ENCODE data around the gene SGCD. TPM values are rescaled to one million over a fixed set of nuclear protein-coding genes. Genes with fewer than 3 reads are reported as not detected.

SGCD gene
- total and polyA plus RNA-seq, 4 donors, result 0.79 to 20.9 (median 6.0) TPM

DNA sequence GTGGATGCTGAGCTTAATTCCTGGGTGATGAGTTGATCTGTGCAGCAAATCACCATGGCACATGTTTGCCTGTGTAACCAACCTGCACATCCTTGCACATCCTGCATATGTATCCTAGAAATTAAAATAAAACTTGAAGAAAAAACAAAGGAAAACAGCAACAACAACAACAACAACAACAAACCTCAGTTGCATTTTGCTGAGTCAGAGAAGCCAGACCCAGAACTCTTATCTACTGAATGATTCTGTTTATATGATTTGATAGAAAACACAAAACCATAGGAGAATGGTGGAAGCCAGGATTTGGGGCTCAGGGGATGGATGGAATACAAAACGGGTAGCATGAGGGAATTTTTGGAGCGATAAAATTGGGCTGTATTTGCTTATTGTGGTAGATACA, 307.3 kb downstream of the SGCD start:
- Histone ChIP-seq H3K9ac (ENCODE audit: insufficient read depth in 1 of 2, low read length in 2 of 2) (no peak overlapping the region), H3K9me3 (ENCODE audit: control insufficient read depth in 4 of 4, insufficient read depth in 3 of 4, low read length in 3 of 4) (no peaks in the 10 kb centered on the region), H3K27ac (ENCODE audit: low read depth in 1 of 2, low read length in 1 of 2) (no peak overlapping the region), H3K36me3 (ENCODE audit: control insufficient read depth in 4 of 4, insufficient read depth in 4 of 4, low read length in 4 of 4) (peaks cover 0 to 2% (median 0%) of the 10 kb centered on the region in 4 donors), H3K4me3 (no peak overlapping the region), H3K4me1 (ENCODE audit: control insufficient read depth in 5 of 5, insufficient read depth in 5 of 5, low read length in 5 of 5) (peaks cover 0 to 10% (median 0%) of the 10 kb centered on the region in 5 donors), H3K27me3 (ENCODE audit: control insufficient read depth in 3 of 3, insufficient read depth in 3 of 3, low read length in 2 of 3) (no peaks in the 10 kb centered on the region)
- ATAC-seq (ENCODE audit: insufficient read depth, low FRiP score) (no peak), DNase-seq (no peak)
- TF ChIP-seq, protein P1, sequence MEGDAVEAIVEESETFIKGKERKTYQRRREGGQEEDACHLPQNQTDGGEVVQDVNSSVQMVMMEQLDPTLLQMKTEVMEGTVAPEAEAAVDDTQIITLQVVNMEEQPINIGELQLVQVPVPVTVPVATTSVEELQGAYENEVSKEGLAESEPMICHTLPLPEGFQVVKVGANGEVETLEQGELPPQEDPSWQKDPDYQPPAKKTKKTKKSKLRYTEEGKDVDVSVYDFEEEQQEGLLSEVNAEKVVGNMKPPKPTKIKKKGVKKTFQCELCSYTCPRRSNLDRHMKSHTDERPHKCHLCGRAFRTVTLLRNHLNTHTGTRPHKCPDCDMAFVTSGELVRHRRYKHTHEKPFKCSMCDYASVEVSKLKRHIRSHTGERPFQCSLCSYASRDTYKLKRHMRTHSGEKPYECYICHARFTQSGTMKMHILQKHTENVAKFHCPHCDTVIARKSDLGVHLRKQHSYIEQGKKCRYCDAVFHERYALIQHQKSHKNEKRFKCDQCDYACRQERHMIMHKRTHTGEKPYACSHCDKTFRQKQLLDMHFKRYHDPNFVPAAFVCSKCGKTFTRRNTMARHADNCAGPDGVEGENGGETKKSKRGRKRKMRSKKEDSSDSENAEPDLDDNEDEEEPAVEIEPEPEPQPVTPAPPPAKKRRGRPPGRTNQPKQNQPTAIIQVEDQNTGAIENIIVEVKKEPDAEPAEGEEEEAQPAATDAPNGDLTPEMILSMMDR (IDR thresholded peaks at IDR 0.05; ENCODE audit: control extremely low read depth, extremely low read depth), result no peak
- WGBS, 2 donors, result 90 to 93% methylated on average over 2 of the region's 2 CpGs

DNA sequence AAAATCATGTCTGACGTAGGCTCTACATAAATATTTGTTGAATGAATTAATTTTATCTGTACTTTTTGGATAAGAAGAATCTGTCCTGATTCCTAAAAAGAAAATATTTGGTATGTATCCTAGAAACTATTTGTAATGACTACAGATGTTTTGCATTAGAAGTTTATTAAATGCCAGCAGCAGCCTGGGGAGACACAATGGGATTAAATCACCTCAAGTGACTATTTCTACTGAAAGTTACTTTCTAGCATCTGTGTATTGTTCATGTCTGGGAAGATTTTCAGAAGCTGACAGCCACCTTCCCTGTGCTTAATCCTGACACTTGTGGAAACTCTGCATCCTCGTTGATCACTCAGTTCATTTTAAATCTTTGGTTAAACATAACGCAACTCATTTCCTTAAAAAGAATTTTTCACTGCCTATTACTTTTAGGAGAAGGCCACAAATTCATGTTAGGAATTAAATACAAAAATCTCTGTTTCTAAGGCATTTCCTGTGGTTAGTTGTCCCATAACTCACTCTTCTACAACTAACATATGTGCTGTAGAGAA, 313.8 kb downstream of the SGCD start:
- H3K36me3 ChIP-seq (ENCODE audit: control insufficient read depth in 4 of 4, insufficient read depth in 4 of 4, low read length in 4 of 4), result peaks cover 0 to 2% (median 0%) of the 10 kb centered on the region in 4 donors
- WGBS, 2 donors, result 47 to 56% methylated on average over 3 of the region's 3 CpGs
- TF ChIP-seq, protein P1 (IDR thresholded peaks at IDR 0.05; ENCODE audit: control extremely low read depth, extremely low read depth), result no peak
- peak in 2 of 3 donors; percentile 52 to 76 for DNase-seq
- no peak overlapping the region for H3K9ac ChIP-seq (ENCODE audit: insufficient read depth in 1 of 2, low read length in 2 of 2)
- H3K27me3 ChIP-seq (ENCODE audit: control insufficient read depth in 3 of 3, insufficient read depth in 3 of 3, low read length in 2 of 3), result no peaks in the 10 kb centered on the region
- H3K27ac ChIP-seq (ENCODE audit: low read depth in 1 of 2, low read length in 1 of 2), result no peak overlapping the region
- ATAC-seq (ENCODE audit: insufficient read depth, low FRiP score), result no peak
- no peak overlapping the region for H3K4me3 ChIP-seq
- H3K9me3 ChIP-seq (ENCODE audit: control insufficient read depth in 4 of 4, insufficient read depth in 3 of 4, low read length in 3 of 4), result no peaks in the 10 kb centered on the region
- peaks cover 0 to 7% (median 0%) of the 10 kb centered on the region in 5 donors for H3K4me1 ChIP-seq (ENCODE audit: control insufficient read depth in 5 of 5, insufficient read depth in 5 of 5, low read length in 5 of 5)

DNA sequence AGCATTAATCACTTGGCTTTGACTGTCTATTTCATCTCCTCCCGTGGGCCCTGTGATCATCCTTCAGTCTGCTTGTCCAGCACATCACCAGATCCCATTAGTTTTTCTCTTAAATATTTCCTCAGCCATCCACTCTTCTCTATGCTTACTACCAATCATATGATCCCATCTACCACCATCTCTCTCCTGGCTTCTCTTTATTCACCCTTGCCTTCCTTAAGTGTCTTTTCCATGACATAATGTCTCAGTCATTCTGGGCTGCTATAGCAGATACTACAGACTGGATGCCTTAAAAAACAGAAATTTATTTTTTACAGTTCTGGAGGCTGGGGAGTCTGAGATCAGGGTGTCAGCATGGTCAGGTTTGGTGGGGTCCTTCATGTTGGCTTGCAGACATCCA, 314.7 kb downstream of the SGCD start:
- TF ChIP-seq, protein P1 (IDR thresholded peaks at IDR 0.05; ENCODE audit: control extremely low read depth, extremely low read depth), result no peak
- Histone ChIP-seq H3K27me3 (ENCODE audit: control insufficient read depth in 3 of 3, insufficient read depth in 3 of 3, low read length in 2 of 3) (no peaks in the 10 kb centered on the region), H3K4me3 (no peak overlapping the region), H3K9me3 (ENCODE audit: control insufficient read depth in 4 of 4, insufficient read depth in 3 of 4, low read length in 3 of 4) (no peaks in the 10 kb centered on the region), H3K36me3 (ENCODE audit: control insufficient read depth in 4 of 4, insufficient read depth in 4 of 4, low read length in 4 of 4) (peaks cover 0 to 2% (median 0%) of the 10 kb centered on the region in 4 donors), H3K4me1 (ENCODE audit: control insufficient read depth in 5 of 5, insufficient read depth in 5 of 5, low read length in 5 of 5) (peaks cover 0 to 7% (median 0%) of the 10 kb centered on the region in 5 donors), H3K27ac (ENCODE audit: low read depth in 1 of 2, low read length in 1 of 2) (no peak overlapping the region), H3K9ac (ENCODE audit: insufficient read depth in 1 of 2, low read length in 2 of 2) (no peak overlapping the region)
- ATAC-seq (ENCODE audit: insufficient read depth, low FRiP score), result no peak
- 56 to 76% methylated on average over 1 of the region's 1 CpG for WGBS, 2 donors
- no peak for DNase-seq

DNA sequence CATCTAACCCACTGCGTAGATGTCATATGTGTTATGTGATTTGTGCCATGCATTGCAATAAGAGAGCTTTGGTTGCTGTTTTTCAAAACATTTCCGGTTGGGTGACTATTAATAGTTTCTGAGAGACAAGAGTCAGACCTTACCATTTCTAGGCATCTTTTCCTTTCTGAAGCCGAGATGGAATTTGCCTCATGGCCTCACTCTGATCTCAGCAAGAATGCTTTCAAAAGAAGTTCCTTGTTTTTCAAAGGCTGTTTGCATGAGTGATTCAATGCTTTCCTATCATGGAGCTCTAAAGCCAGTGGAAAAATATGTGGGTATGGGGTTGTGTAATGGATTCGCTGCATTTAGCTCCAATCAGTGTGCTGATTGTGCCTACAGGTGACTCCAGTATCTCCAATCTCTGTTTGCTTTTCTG, 320.1 kb downstream of the SGCD start:
- peak in 1 of 3 donors; percentile 38 for DNase-seq
- TF ChIP-seq, protein P1 (IDR thresholded peaks at IDR 0.05; ENCODE audit: control extremely low read depth, extremely low read depth), result no peak
- H3K4me3 ChIP-seq, result no peak overlapping the region
- H3K9me3 ChIP-seq (ENCODE audit: control insufficient read depth in 4 of 4, insufficient read depth in 3 of 4, low read length in 3 of 4), result no peaks in the 10 kb centered on the region
- no peaks in the 10 kb centered on the region for H3K36me3 ChIP-seq (ENCODE audit: control insufficient read depth in 4 of 4, insufficient read depth in 4 of 4, low read length in 4 of 4)
- 49 to 60% methylated on average over 4 of the region's 4 CpGs for WGBS, 2 donors
- H3K27ac ChIP-seq (ENCODE audit: low read depth in 1 of 2, low read length in 1 of 2), result peak overlapping the region in 1 of 2 donors; percentile 33
- peaks cover 0 to 8% (median 0%) of the 10 kb centered on the region in 5 donors for H3K4me1 ChIP-seq (ENCODE audit: control insufficient read depth in 5 of 5, insufficient read depth in 5 of 5, low read length in 5 of 5)
- no peak overlapping the region for H3K9ac ChIP-seq (ENCODE audit: insufficient read depth in 1 of 2, low read length in 2 of 2)
- H3K27me3 ChIP-seq (ENCODE audit: control insufficient read depth in 3 of 3, insufficient read depth in 3 of 3, low read length in 2 of 3), result no peaks in the 10 kb centered on the region
- ATAC-seq (ENCODE audit: insufficient read depth, low FRiP score), result no peak
